B cell (primary cell): Measurements from ENCODE around the gene SESTD1. TPM values are rescaled to one million over a fixed set of nuclear protein-coding genes. Genes with fewer than 3 reads are reported as not detected.

Experiments used
- ATAC-seq: fragments of 200-7000 bp; cut with Tn5 transposase; one replicate; pipeline ENCODE4 v1.10.0; 2021; ENCODE audit warnings: low read depth, mild to moderate bottlenecking, moderate number of reproducible peaks, moderate library complexity
- CTCF ChIA-PET: fragments of 350-600 bp; sonication (Branson Sonifier 250); formaldehyde crosslinking; loops from one replicate; lab custom pipeline; 2021; ENCODE audit warnings: antibody characterized with exemption, inconsistent platforms; lab: Charles Lee
- POLR2A ChIA-PET: fragments of 350-600 bp; sonication (Branson Sonifier 250); formaldehyde crosslinking; loops from one replicate; lab custom pipeline; 2021; ENCODE audit warnings: antibody characterized with exemption; lab: Charles Lee
- DNase-seq: peaks from one replicate; pipeline ENCODE4 v3.0.0; 2013
- H2AFZ ChIP-seq: 2 replicates; pipeline ENCODE4 v1.6.1; 2012; ENCODE audit warnings: mild to moderate bottlenecking, low read depth, low read length; ENCODE audit not compliant: insufficient read depth, poor library complexity, severe bottlenecking
- H3K27ac ChIP-seq, 2 donors: 1 replicate in 1 of 2; 2 replicates in 1 of 2; pipeline ENCODE4 v1.5.1; 2012 to 2013; ENCODE audit warnings: low read length in 2 of 2, mild to moderate bottlenecking in 2 of 2, moderate library complexity in 1 of 2
- H3K27me3 ChIP-seq, 4 experiments: fragments of 200-600 bp in 1 of 4; sonication (generic) in 1 of 4; replicated peaks in 1 of 4; 1 replicate in 2 of 4; 2 replicates in 2 of 4; pipeline versions ENCODE4 v1.6.1 to v1.7.0; 2013 to 2016; ENCODE audit warnings: low read length in 3 of 4, mild to moderate bottlenecking in 2 of 4, mixed read lengths in 1 of 4, moderate library complexity in 1 of 4; ENCODE audit not compliant: insufficient read depth in 4 of 4, control insufficient read depth in 3 of 4; ENCODE audit errors: control extremely low read depth in 1 of 4
- H3K36me3 ChIP-seq, 2 experiments: replicated peaks in 1 of 2; 1 replicate in 1 of 2; 2 replicates in 1 of 2; pipeline versions ENCODE4 v1.6.1 to v1.7.1; 2013; ENCODE audit warnings: low read length in 1 of 2; ENCODE audit not compliant: insufficient read depth in 2 of 2, control insufficient read depth in 1 of 2; ENCODE audit errors: control extremely low read depth in 1 of 2, extremely low read depth in 1 of 2
- H3K4me1 ChIP-seq, 2 donors: fragments of 200-600 bp in 1 of 2; sonication (generic) in 1 of 2; 1 replicate in 1 of 2; 2 replicates in 1 of 2; pipeline versions ENCODE4 v1.5.1 to v1.6.1; 2013 to 2017; ENCODE audit warnings: low read length in 2 of 2; ENCODE audit not compliant: control insufficient read depth in 2 of 2, insufficient read depth in 2 of 2
- H3K4me2 ChIP-seq: replicated peaks from 2 replicates; pipeline ENCODE3; 2012; ENCODE audit warnings: mild to moderate bottlenecking, low read depth, low read length; ENCODE audit not compliant: poor library complexity, severe bottlenecking
- H3K4me3 ChIP-seq, 5 experiments: fragments of 200-600 bp in 1 of 5; sonication (generic) in 1 of 5; 1 replicate in 3 of 5; 2 replicates in 2 of 5; pipeline versions ENCODE4 v1.5.1 to v1.7.0; 2011 to 2016; ENCODE audit warnings: low read length in 4 of 5, mild to moderate bottlenecking in 4 of 5, low read depth in 2 of 5, control low read depth in 1 of 5, moderate library complexity in 1 of 5; ENCODE audit not compliant: insufficient read depth in 1 of 5; ENCODE audit errors: control extremely low read depth in 1 of 5, extremely low read depth in 1 of 5
- H3K79me2 ChIP-seq: fragments of 200-600 bp; sonication (generic); one replicate; pipeline ENCODE4 v1.6.0; 2016; ENCODE audit warnings: low read length; ENCODE audit not compliant: control insufficient read depth, insufficient read depth
- H3K9ac ChIP-seq: fragments of 200-600 bp; sonication (generic); 2 replicates; pipeline ENCODE4 v1.6.1; 2017; ENCODE audit warnings: mild to moderate bottlenecking, low read length, moderate library complexity
- H3K9me3 ChIP-seq, 3 donors: one replicate each; pipeline versions ENCODE4 v1.6.1 to v1.7.1; 2013; ENCODE audit warnings: low read length in 2 of 3; ENCODE audit not compliant: control insufficient read depth in 2 of 3, insufficient read depth in 1 of 3; ENCODE audit errors: control extremely low read depth in 1 of 3
- H4K20me1 ChIP-seq: 2 replicates; pipeline ENCODE4 v1.6.0; 2012; ENCODE audit warnings: mild to moderate bottlenecking, low read length; ENCODE audit not compliant: insufficient read depth, control insufficient read depth, poor library complexity, severe bottlenecking
- H3K27ac Mint-ChIP-seq: one replicate; pipeline ENCODE4 v1.8.0; 2021; ENCODE audit warnings: mixed read lengths
- H3K27me3 Mint-ChIP-seq: one replicate; pipeline ENCODE4 v1.8.0; 2021; ENCODE audit warnings: mixed read lengths
- H3K4me1 Mint-ChIP-seq: one replicate; pipeline ENCODE4 v1.8.0; 2021; ENCODE audit warnings: mixed read lengths
- H3K4me3 Mint-ChIP-seq: one replicate; pipeline ENCODE4 v1.8.0; 2021; ENCODE audit warnings: mixed read lengths
- H3K9me3 Mint-ChIP-seq: one replicate; pipeline ENCODE4 v1.8.0; 2022; ENCODE audit warnings: mixed read lengths; ENCODE audit not compliant: insufficient read depth
- CTCF ChIP-seq: fragments of 200-600 bp; IDR thresholded peaks from one replicate; pipeline ENCODE4 v1.8.0; 2022; ENCODE audit warnings: antibody characterized with exemption, mild to moderate bottlenecking
- EZH2 ChIP-seq: IDR thresholded peaks from 2 replicates; pipeline ENCODE4 v1.6.1; 2012; ENCODE audit warnings: borderline replicate concordance, low read depth, mild to moderate bottlenecking, moderate library complexity, low read length; ENCODE audit not compliant: insufficient read depth, poor library complexity, severe bottlenecking
- WGBS: methylation state at CpG from one replicate; pipeline ENCODE4 v1.1.5; 2013; ENCODE audit warnings: missing lambda C conversion rate; ENCODE audit not compliant: insufficient coverage; 5-methylcytosine and 5-hydroxymethylcytosine counted together
- intact Hi-C: fragments of 100-400 bp; cut with micrococcal nuclease; formaldehyde crosslinking; loops from one replicate; pipeline ENCODE4 v1.10.0; 2022
- polyA plus RNA-seq: library from polyadenylated mRNA; depleted of rRNA; stranded (reverse); fragments of >200 nt; gene quantifications from 2 replicates; pipeline ENCODE4 v1.2.3, GENCODE V29; 2012
- total RNA-seq, 2 donors: library from RNA; stranded (reverse); fragments of 120-200 nt in 1 of 2; gene quantifications; 1 replicate in 1 of 2; 2 replicates in 1 of 2; pipeline versions ENCODE4 v1.2.3 to v1.2.4, GENCODE V29; 2013 to 2022

SESTD1 gene
- total and polyA plus RNA-seq, 2 donors (not counting 1 experiment from before 2014, with no cell fraction given) = 52.0 to 66.1 TPM

- Histone ChIP-seq H3K9ac (peak overlapping the region; percentile 92), H3K4me1 (peaks cover 26 to 67% of the 10 kb centered on the region in 2 donors), H3K27ac (peak overlapping the region in 1 of 2 donors; percentile 87), H3K4me2 (peak overlapping the region; percentile 93), H3K4me3 (peak overlapping the region in 1 of 5 experiments; percentile 96), H3K79me2 (peaks cover 70% of the 10 kb centered on the region), H3K36me3 (no peaks in the 10 kb centered on the region), H3K9me3 (peaks cover 0 to 1% (median 0%) of the 10 kb centered on the region in 3 donors), H3K27me3 (no peaks in the 10 kb centered on the region), H4K20me1 (peaks cover 6% of the 10 kb centered on the region), H2AFZ (no peak overlapping the region)
- TF ChIP-seq EZH2 = no peak
- no peak for TF ChIP-seq CTCF
- CTCF ChIA-PET = interaction anchor here (1.0 to 1.8 kb wide), 4 partner anchors 10 to 43 kb away, joined by 3 to 5 read pairs (median 4); no protein-coding TSS in a partner anchor
- POLR2A ChIA-PET = interaction anchor here (1.7 kb wide), 1 partner anchor 8 kb away, joined by 7 read pairs; no protein-coding TSS in a partner anchor
- H3K9me3 Mint-ChIP-seq = no peaks in the 10 kb centered on the region
- peaks cover 72% of the 10 kb centered on the region for H3K4me1 Mint-ChIP-seq
- peak overlapping the region; percentile 24 for H3K4me3 Mint-ChIP-seq
- WGBS = no CpG with 5 or more reads among the region's 3 CpGs
- H3K27ac Mint-ChIP-seq = no peak overlapping the region
- DNase-seq = no peak
- intact Hi-C loops = loop anchor here (5.0 to 10.0 kb wide), 2 partner anchors 80 to 807 kb away; partner anchors contain the start of genes PJVK and PRKRA
- no peaks in the 10 kb centered on the region for H3K27me3 Mint-ChIP-seq
- ATAC-seq = no peak
These were observed 2.5 kb downstream of the SESTD1 start for GRCh38 chr2:179262077-179262660.

GRCh38 chr2:179261151-179261825 lies 3.3 kb downstream of the SESTD1 start:
- H4K20me1 ChIP-seq = peaks cover 6% of the 10 kb centered on the region
- POLR2A ChIA-PET = no interaction called here
- Mint-ChIP-seq H3K4me3 (peak overlapping the region; percentile 45), H3K27ac (peak overlapping the region; percentile 66), H3K9me3 (no peaks in the 10 kb centered on the region), H3K27me3 (no peaks in the 10 kb centered on the region), H3K4me1 (peaks cover 74% of the 10 kb centered on the region)
- no peak overlapping the region for H3K9ac ChIP-seq
- peaks cover 31 to 71% of the 10 kb centered on the region in 2 donors for H3K4me1 ChIP-seq
- WGBS = no CpG with 5 or more reads among the region's 2 CpGs
- H3K79me2 ChIP-seq = peaks cover 78% of the 10 kb centered on the region
- H2AFZ ChIP-seq = no peak overlapping the region
- H3K9me3 ChIP-seq = peaks cover 0 to 1% (median 0%) of the 10 kb centered on the region in 3 donors
- CTCF ChIA-PET = interaction anchor here (1.0 to 1.3 kb wide), 2 partner anchors 9 to 42 kb away, joined by 3 read pairs; no protein-coding TSS in a partner anchor
- ATAC-seq (no peak), DNase-seq (no peak)
- TF ChIP-seq EZH2 = no peak
- TF ChIP-seq CTCF = peak; percentile 28
- no peaks in the 10 kb centered on the region for H3K27me3 ChIP-seq
- H3K4me3 ChIP-seq = peak overlapping the region in 1 of 5 experiments; percentile 8
- H3K4me2 ChIP-seq = peak overlapping the region; percentile 93
- intact Hi-C loops = loop anchor here (2.0 to 10.0 kb wide), 3 partner anchors 14 to 806 kb away; partner anchors contain the start of genes PJVK and PRKRA
- H3K36me3 ChIP-seq = no peaks in the 10 kb centered on the region
- H3K27ac ChIP-seq = peak overlapping the region in 1 of 2 donors; percentile 14
